Hepatocyte (in vitro differentiated cells): Measurements from ENCODE around the gene RINL.

Experiments used
- CTCF ChIP-seq: fragments of 200-600 bp; sonication (generic); IDR thresholded peaks from 2 replicates; pipeline ENCODE4 v1.5.1; 2016; ENCODE audit warnings: antibody characterized with exemption, mild to moderate bottlenecking; ENCODE audit not compliant: poor library complexity
- EZH2 ChIP-seq: fragments of 200-600 bp; sonication (generic); IDR thresholded peaks from 2 replicates; pipeline ENCODE4 v1.6.1; 2016; ENCODE audit warnings: antibody characterized with exemption, mild to moderate bottlenecking, borderline replicate concordance
- EZH2phosphoT487 ChIP-seq: fragments of 200-600 bp; sonication (generic); IDR thresholded peaks from one replicate; pipeline ENCODE4 v1.6.1; 2018; ENCODE audit warnings: antibody characterized with exemption, mild to moderate bottlenecking, low read depth, moderate library complexity; ENCODE audit not compliant: unreplicated experiment, severe bottlenecking

- no peak for TF ChIP-seq EZH2phosphoT487
- TF ChIP-seq CTCF, result no peak
- no peak for TF ChIP-seq EZH2
Observed at GRCh38 chr19:38868551-38868950, 9.5 kb downstream of the RINL start.
